GM23338 (cell line): ENCODE measurements around the gene COL25A1. TPM values are rescaled to one million over a fixed set of nuclear protein-coding genes. Genes with fewer than 3 reads are reported as not detected.

Source experiments
- ATAC-seq: fragments of 200-7000 bp; cut with Tn5 transposase; 3 replicates; pipeline ENCODE4 v1.9.1; 2020
- DNase-seq: peaks from one replicate; pipeline ENCODE4 v3.0.0-alpha.2; 2015; ENCODE audit warnings: low spot score
- H2AFZ ChIP-seq: fragments of 200-600 bp; sonication (generic); 2 replicates; pipeline ENCODE4 v1.8.0; 2016; ENCODE audit warnings: antibody characterized with exemption, mild to moderate bottlenecking, moderate library complexity
- H3F3A ChIP-seq: fragments of 200-600 bp; sonication (generic); replicated peaks from 2 replicates; pipeline ENCODE4 v1.8.0; 2017; ENCODE audit warnings: antibody characterized with exemption, mixed run types, low read depth
- H3K27ac ChIP-seq: fragments of 200-600 bp; sonication (generic); 2 replicates; pipeline ENCODE4 v1.6.1; 2016; ENCODE audit warnings: low read depth
- H3K27me3 ChIP-seq: fragments of 200-600 bp; sonication (generic); 2 replicates; pipeline ENCODE4 v1.8.0; 2016; ENCODE audit warnings: mild to moderate bottlenecking, mixed run types, moderate library complexity; ENCODE audit not compliant: insufficient read depth
- H3K36me3 ChIP-seq: fragments of 200-600 bp; sonication (generic); 2 replicates; pipeline ENCODE4 v1.8.0; 2016; ENCODE audit warnings: mild to moderate bottlenecking; ENCODE audit not compliant: insufficient read depth
- H3K4me1 ChIP-seq: fragments of 200-600 bp; sonication (generic); 2 replicates; pipeline ENCODE4 v1.8.0; 2016; ENCODE audit warnings: mild to moderate bottlenecking, moderate library complexity; ENCODE audit not compliant: insufficient read depth
- H3K4me2 ChIP-seq: fragments of 200-600 bp; sonication (generic); 2 replicates; pipeline ENCODE4 v1.7.1; 2017; ENCODE audit warnings: mixed run types
- H3K4me3 ChIP-seq: fragments of 200-600 bp; sonication (generic); 2 replicates; pipeline ENCODE4 v1.6.1; 2016; ENCODE audit warnings: mixed run types
- H3K79me2 ChIP-seq: fragments of 200-600 bp; sonication (generic); replicated peaks from 2 replicates; pipeline ENCODE4 v1.8.0; 2017; ENCODE audit warnings: mild to moderate bottlenecking; ENCODE audit not compliant: insufficient read depth
- H3K9me2 ChIP-seq: fragments of 200-600 bp; sonication (generic); 2 replicates; pipeline ENCODE4 v1.8.0; 2017; ENCODE audit not compliant: insufficient read depth
- H4K20me1 ChIP-seq: fragments of 200-600 bp; sonication (generic); replicated peaks from 2 replicates; pipeline ENCODE4 v1.8.0; 2017; ENCODE audit warnings: mild to moderate bottlenecking; ENCODE audit not compliant: insufficient read depth
- H3K27ac Mint-ChIP-seq: 2 replicates; pipeline ENCODE4 v1.8.0; 2020; ENCODE audit warnings: inconsistent platforms, mild to moderate bottlenecking, moderate library complexity, mixed read lengths
- H3K27me3 Mint-ChIP-seq: 3 replicates; pipeline ENCODE4 v1.8.0; 2022; ENCODE audit warnings: low read depth, mild to moderate bottlenecking, moderate library complexity, mixed read lengths, inconsistent platforms; ENCODE audit not compliant: insufficient read depth, poor library complexity
- H3K36me3 Mint-ChIP-seq: 3 replicates; pipeline ENCODE4 v1.8.0; 2021; ENCODE audit warnings: low read depth, mild to moderate bottlenecking, inconsistent platforms, moderate library complexity, mixed read lengths
- H3K4me1 Mint-ChIP-seq: 3 replicates; pipeline ENCODE4 v1.8.0; 2020; ENCODE audit warnings: mild to moderate bottlenecking, inconsistent platforms, mixed read lengths
- H3K4me3 Mint-ChIP-seq: 3 replicates; pipeline ENCODE4 v1.8.0; 2021; ENCODE audit warnings: moderate library complexity, mild to moderate bottlenecking, inconsistent platforms, mixed read lengths
- H3K9me3 Mint-ChIP-seq: 3 replicates; pipeline ENCODE4 v1.8.0; 2020; ENCODE audit warnings: moderate library complexity, mild to moderate bottlenecking, inconsistent platforms, mixed read lengths
- EZH2phosphoT487 ChIP-seq: fragments of 200-600 bp; sonication (generic); IDR thresholded peaks from one replicate; pipeline ENCODE4 v1.8.1; 2018; ENCODE audit warnings: antibody characterized with exemption; ENCODE audit not compliant: unreplicated experiment
- POLR2AphosphoS5 ChIP-seq: IDR thresholded peaks from 2 replicates; pipeline ENCODE4 v1.6.1; 2016; ENCODE audit warnings: antibody characterized with exemption, low read depth
- ZNF331 ChIP-seq: fragments of 250-450 bp; sonication (Bioruptor Pico); IDR thresholded peaks from 2 replicates; pipeline ENCODE4 v1.5.0; 2020; ENCODE audit warnings: low read depth, mild to moderate bottlenecking, moderate library complexity
- polyA plus RNA-seq: library from polyadenylated mRNA; unstranded; fragments of >200 nt; fragmentation: Nextera tagmentation; extraction: Ambion mirVana; gene quantifications from 2 replicates; pipeline ENCODE4 v1.2.1, GENCODE V29; 2016
- total RNA-seq: library from RNA; depleted of rRNA; stranded (reverse); fragments of >200 nt; shearing (Covaris generic); gene quantifications from 2 replicates; pipeline ENCODE4 v1.2.3, GENCODE V29; 2014
- TF ChIP-seq, protein P1 (sequence below): IDR thresholded peaks from 2 replicates; pipeline ENCODE4 v1.6.1; 2016; ENCODE audit warnings: antibody characterized with exemption
- TF ChIP-seq, protein P2 (sequence below), 2 experiments: fragments of 200-600 bp in 1 of 2; sonication (generic) in 1 of 2; conservative IDR thresholded peaks; 2 replicates each; pipeline versions ENCODE4 v1.5.1 to v1.6.1; 2016 to 2017; ENCODE audit warnings: antibody characterized with exemption in 2 of 2, low read depth in 2 of 2, mild to moderate bottlenecking in 2 of 2, moderate library complexity in 1 of 2
- TF ChIP-seq, protein P3 (sequence below): fragments of 250-450 bp; sonication (Bioruptor Pico); IDR thresholded peaks from 2 replicates; pipeline ENCODE4 v1.5.0; 2020; ENCODE audit warnings: mild to moderate bottlenecking, moderate library complexity

The COL25A1 gene
- total and polyA plus RNA-seq, 2 experiments from 2014 or later, result 3.9 to 5.6 TPM

DNA sequence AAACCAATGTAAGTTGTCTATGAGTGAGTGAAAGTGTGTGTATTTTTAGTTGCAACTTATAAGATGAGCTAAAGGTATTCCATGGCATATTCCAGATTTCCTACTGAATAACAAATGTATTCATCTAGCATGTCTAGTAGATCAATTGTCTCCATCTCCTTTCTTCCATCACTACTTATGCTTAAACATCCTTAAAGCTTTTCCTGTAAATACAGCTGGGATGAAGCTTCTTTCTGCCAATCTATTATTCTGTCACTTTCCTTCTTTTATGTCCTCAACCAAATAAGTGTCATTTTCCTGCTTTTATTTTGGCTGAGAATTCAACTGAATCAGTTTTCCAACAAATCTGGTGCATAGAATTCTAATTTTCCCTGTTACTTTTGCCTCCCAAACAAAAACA lies 136.3 kb downstream of the COL25A1 start:
- Histone ChIP-seq H3K4me1 (no peaks in the 10 kb centered on the region), H3K27me3 (no peaks in the 10 kb centered on the region), H3K36me3 (no peaks in the 10 kb centered on the region), H3K9me2 (no peaks in the 10 kb centered on the region), H2AFZ (no peak overlapping the region), H3K4me3 (no peak overlapping the region), H3K4me2 (no peak overlapping the region), H3F3A (no peaks in the 10 kb centered on the region), H4K20me1 (no peaks in the 10 kb centered on the region), H3K79me2 (no peaks in the 10 kb centered on the region), H3K27ac (no peak overlapping the region)
- DNase-seq, result no peak
- TF ChIP-seq, protein P1, sequence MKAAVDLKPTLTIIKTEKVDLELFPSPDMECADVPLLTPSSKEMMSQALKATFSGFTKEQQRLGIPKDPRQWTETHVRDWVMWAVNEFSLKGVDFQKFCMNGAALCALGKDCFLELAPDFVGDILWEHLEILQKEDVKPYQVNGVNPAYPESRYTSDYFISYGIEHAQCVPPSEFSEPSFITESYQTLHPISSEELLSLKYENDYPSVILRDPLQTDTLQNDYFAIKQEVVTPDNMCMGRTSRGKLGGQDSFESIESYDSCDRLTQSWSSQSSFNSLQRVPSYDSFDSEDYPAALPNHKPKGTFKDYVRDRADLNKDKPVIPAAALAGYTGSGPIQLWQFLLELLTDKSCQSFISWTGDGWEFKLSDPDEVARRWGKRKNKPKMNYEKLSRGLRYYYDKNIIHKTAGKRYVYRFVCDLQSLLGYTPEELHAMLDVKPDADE, result no peak
- TF ChIP-seq, protein P2, sequence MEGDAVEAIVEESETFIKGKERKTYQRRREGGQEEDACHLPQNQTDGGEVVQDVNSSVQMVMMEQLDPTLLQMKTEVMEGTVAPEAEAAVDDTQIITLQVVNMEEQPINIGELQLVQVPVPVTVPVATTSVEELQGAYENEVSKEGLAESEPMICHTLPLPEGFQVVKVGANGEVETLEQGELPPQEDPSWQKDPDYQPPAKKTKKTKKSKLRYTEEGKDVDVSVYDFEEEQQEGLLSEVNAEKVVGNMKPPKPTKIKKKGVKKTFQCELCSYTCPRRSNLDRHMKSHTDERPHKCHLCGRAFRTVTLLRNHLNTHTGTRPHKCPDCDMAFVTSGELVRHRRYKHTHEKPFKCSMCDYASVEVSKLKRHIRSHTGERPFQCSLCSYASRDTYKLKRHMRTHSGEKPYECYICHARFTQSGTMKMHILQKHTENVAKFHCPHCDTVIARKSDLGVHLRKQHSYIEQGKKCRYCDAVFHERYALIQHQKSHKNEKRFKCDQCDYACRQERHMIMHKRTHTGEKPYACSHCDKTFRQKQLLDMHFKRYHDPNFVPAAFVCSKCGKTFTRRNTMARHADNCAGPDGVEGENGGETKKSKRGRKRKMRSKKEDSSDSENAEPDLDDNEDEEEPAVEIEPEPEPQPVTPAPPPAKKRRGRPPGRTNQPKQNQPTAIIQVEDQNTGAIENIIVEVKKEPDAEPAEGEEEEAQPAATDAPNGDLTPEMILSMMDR (conservative IDR thresholded peaks at IDR 0.05; ENCODE audit: low read depth in 2 of 2), result no peak
- TF ChIP-seq EZH2phosphoT487 (no peak), POLR2AphosphoS5 (no peak), ZNF331 (no peak)
- TF ChIP-seq, protein P3, sequence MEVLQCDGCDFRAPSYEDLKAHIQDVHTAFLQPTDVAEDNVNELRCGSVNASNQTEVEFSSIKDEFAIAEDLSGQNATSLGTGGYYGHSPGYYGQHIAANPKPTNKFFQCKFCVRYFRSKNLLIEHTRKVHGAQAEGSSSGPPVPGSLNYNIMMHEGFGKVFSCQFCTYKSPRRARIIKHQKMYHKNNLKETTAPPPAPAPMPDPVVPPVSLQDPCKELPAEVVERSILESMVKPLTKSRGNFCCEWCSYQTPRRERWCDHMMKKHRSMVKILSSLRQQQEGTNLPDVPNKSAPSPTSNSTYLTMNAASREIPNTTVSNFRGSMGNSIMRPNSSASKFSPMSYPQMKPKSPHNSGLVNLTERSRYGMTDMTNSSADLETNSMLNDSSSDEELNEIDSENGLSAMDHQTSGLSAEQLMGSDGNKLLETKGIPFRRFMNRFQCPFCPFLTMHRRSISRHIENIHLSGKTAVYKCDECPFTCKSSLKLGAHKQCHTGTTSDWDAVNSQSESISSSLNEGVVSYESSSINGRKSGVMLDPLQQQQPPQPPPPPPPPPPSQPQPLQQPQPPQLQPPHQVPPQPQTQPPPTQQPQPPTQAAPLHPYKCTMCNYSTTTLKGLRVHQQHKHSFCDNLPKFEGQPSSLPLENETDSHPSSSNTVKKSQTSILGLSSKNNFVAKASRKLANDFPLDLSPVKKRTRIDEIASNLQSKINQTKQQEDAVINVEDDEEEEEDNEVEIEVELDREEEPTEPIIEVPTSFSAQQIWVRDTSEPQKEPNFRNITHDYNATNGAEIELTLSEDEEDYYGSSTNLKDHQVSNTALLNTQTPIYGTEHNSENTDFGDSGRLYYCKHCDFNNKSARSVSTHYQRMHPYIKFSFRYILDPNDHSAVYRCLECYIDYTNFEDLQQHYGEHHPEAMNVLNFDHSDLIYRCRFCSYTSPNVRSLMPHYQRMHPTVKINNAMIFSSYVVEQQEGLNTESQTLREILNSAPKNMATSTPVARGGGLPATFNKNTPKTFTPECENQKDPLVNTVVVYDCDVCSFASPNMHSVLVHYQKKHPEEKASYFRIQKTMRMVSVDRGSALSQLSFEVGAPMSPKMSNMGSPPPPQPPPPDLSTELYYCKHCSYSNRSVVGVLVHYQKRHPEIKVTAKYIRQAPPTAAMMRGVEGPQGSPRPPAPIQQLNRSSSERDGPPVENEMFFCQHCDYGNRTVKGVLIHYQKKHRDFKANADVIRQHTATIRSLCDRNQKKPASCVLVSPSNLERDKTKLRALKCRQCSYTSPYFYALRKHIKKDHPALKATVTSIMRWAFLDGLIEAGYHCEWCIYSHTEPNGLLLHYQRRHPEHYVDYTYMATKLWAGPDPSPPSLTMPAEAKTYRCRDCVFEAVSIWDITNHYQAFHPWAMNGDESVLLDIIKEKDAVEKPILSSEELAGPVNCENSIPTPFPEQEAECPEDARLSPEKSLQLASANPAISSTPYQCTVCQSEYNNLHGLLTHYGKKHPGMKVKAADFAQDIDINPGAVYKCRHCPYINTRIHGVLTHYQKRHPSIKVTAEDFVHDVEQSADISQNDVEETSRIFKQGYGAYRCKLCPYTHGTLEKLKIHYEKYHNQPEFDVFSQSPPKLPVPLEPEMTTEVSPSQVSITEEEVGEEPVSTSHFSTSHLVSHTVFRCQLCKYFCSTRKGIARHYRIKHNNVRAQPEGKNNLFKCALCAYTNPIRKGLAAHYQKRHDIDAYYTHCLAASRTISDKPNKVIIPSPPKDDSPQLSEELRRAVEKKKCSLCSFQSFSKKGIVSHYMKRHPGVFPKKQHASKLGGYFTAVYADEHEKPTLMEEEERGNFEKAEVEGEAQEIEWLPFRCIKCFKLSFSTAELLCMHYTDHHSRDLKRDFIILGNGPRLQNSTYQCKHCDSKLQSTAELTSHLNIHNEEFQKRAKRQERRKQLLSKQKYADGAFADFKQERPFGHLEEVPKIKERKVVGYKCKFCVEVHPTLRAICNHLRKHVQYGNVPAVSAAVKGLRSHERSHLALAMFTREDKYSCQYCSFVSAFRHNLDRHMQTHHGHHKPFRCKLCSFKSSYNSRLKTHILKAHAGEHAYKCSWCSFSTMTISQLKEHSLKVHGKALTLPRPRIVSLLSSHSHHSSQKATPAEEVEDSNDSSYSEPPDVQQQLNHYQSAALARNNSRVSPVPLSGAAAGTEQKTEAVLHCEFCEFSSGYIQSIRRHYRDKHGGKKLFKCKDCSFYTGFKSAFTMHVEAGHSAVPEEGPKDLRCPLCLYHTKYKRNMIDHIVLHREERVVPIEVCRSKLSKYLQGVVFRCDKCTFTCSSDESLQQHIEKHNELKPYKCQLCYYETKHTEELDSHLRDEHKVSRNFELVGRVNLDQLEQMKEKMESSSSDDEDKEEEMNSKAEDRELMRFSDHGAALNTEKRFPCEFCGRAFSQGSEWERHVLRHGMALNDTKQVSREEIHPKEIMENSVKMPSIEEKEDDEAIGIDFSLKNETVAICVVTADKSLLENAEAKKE (CRISPR knock-in tag), result no peak
- Mint-ChIP-seq H3K4me3 (no peak overlapping the region), H3K36me3 (no peaks in the 10 kb centered on the region), H3K27ac (no peak overlapping the region), H3K4me1 (peaks cover 19% of the 10 kb centered on the region), H3K9me3 (no peaks in the 10 kb centered on the region), H3K27me3 (peaks cover 3% of the 10 kb centered on the region)
- no peak for ATAC-seq
